Ascending aorta (tissue), 2 donors: ENCODE results near the gene ZNF593OS. TPM values are rescaled to one million over a fixed set of nuclear protein-coding genes. Genes with fewer than 3 reads are reported as not detected.

Experiments used
- DNase-seq, 2 donors: peaks; one replicate each; pipeline ENCODE4 v3.0.0-alpha.2; 2019; ENCODE audit warnings: low spot score in 2 of 2
- H3K27ac ChIP-seq, 2 donors: fragments of 200-600 bp; sonication (generic); one replicate each; pipeline ENCODE4 v1.5.1; 2016 to 2017; ENCODE audit warnings: mild to moderate bottlenecking in 1 of 2
- H3K27me3 ChIP-seq: fragments of 200-600 bp; sonication (generic); one replicate; pipeline ENCODE4 v1.5.1; 2017
- H3K36me3 ChIP-seq, 2 donors: fragments of 200-600 bp; sonication (generic); one replicate each; pipeline ENCODE4 v1.5.1; 2016
- H3K4me1 ChIP-seq, 2 donors: fragments of 200-600 bp; sonication (generic); one replicate each; pipeline ENCODE4 v1.5.1; 2016 to 2017; ENCODE audit warnings: mild to moderate bottlenecking in 1 of 2
- H3K4me3 ChIP-seq, 2 donors: fragments of 200-600 bp; sonication (generic); one replicate each; pipeline ENCODE4 v1.5.1; 2016 to 2017; ENCODE audit warnings: mild to moderate bottlenecking in 1 of 2
- H3K9me3 ChIP-seq, 2 donors: fragments of 200-600 bp; sonication (generic); one replicate each; pipeline ENCODE4 v1.5.1; 2016
- intact Hi-C: fragments of 100-400 bp; cut with DNase I; formaldehyde crosslinking; loops from one replicate; pipeline ENCODE4 v1.15.1; 2023
- total RNA-seq: library from RNA; depleted of rRNA; stranded (reverse); fragments of >200 nt; gene quantifications from one replicate; pipeline ENCODE4 v1.1.0, GENCODE V29; 2016
- TF ChIP-seq, protein P1 (sequence below), 3 experiments: fragments of 200-600 bp in 2 of 3; fragments of 450-650 bp in 1 of 3; sonication (generic) in 2 of 3; IDR thresholded peaks; one replicate each; pipeline ENCODE4 v1.5.1; 2016 to 2019; ENCODE audit warnings: antibody characterized with exemption in 3 of 3, mild to moderate bottlenecking in 1 of 3, moderate library complexity in 1 of 3

The ZNF593OS gene
- total RNA-seq, 1 donor from 2014 or later: not detected

DNA sequence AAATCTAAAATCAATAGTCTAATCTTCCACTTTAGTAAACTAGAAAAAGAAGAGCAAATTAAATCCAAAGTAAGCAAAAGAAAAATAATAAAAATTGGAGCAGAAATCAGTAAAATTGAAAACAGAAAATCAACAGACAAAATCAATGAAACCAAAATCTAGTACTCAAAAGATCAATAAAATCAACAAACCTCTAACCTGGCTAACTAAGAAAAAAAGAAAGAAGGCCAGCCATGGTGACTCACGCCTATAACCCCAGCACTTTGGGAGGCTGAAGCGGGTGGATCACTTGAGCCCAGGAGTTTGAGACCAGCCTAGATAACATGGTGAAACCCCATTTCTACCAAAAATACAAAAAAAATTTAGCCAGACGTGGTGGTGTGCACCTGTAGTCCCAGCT is 37.2 kb downstream of the ZNF593OS start:
- intact Hi-C loops: no loop called here
- no peaks in the 10 kb centered on the region for H3K36me3 ChIP-seq
- no peaks in the 10 kb centered on the region for H3K27me3 ChIP-seq
- H3K9me3 ChIP-seq: no peaks in the 10 kb centered on the region
- TF ChIP-seq, protein P1, sequence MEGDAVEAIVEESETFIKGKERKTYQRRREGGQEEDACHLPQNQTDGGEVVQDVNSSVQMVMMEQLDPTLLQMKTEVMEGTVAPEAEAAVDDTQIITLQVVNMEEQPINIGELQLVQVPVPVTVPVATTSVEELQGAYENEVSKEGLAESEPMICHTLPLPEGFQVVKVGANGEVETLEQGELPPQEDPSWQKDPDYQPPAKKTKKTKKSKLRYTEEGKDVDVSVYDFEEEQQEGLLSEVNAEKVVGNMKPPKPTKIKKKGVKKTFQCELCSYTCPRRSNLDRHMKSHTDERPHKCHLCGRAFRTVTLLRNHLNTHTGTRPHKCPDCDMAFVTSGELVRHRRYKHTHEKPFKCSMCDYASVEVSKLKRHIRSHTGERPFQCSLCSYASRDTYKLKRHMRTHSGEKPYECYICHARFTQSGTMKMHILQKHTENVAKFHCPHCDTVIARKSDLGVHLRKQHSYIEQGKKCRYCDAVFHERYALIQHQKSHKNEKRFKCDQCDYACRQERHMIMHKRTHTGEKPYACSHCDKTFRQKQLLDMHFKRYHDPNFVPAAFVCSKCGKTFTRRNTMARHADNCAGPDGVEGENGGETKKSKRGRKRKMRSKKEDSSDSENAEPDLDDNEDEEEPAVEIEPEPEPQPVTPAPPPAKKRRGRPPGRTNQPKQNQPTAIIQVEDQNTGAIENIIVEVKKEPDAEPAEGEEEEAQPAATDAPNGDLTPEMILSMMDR (IDR thresholded peaks at IDR 0.05): no peak
- DNase-seq: no peak
- H3K4me1 ChIP-seq: no peaks in the 10 kb centered on the region
- no peak overlapping the region for H3K27ac ChIP-seq
- H3K4me3 ChIP-seq: no peak overlapping the region

DNA sequence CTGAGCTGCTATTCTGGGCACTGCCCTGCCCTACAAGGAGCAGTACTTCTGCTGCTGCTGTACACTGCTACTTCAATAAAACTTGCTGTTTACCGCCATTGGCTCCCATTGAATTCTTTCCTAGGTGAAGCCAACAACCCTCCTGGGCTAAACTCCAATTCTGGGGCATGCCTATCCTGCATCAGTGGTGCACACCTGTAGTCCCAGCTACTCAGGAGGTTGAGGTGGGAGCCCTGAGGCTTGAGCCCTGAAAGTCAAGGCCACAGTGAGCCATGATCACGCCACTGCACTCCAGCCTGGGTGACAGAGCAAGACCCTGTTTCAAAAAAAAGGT is 38.8 kb downstream of the ZNF593OS start:
- TF ChIP-seq, protein P1 (IDR thresholded peaks at IDR 0.05): no peak
- no peak overlapping the region for H3K4me3 ChIP-seq
- no peaks in the 10 kb centered on the region for H3K27me3 ChIP-seq
- H3K27ac ChIP-seq: no peak overlapping the region
- no peaks in the 10 kb centered on the region for H3K4me1 ChIP-seq
- intact Hi-C loops: no loop called here
- H3K36me3 ChIP-seq: no peaks in the 10 kb centered on the region
- no peaks in the 10 kb centered on the region for H3K9me3 ChIP-seq
- no peak for DNase-seq

DNA sequence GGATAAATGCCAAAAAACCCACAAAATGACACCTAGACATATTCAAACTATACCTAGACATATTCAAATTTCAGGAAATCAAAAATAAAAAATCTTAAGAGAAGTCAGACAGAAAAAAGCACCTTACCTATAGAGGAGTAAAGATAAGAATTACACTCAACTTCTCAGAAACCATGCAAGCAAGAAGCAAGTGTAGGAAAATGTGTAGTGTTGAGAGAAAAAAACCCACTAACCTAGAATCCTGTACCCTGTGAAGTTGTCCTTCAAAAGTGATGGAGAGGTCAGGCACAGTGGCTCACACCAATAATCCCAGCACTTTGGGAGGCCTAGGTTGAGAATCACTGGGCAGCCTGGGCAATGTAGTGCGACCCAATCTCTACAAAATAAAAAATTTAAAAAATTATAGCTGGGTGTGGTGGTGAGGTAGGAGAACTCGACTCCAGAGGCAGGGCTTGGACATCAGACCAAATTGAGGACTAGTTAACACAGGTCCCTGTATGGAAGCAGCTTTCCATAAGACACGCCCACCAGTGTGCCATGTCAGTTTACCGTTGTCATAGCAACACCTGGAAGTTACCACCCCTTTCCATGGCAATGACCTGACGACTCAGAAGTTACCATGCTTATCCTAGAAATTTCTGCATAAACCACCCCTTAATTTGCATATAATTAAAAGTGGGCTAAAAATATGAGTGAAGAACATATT is 39.4 kb downstream of the ZNF593OS start:
- no peak overlapping the region for H3K27ac ChIP-seq
- no peaks in the 10 kb centered on the region for H3K36me3 ChIP-seq
- no peaks in the 10 kb centered on the region for H3K27me3 ChIP-seq
- H3K4me1 ChIP-seq: no peaks in the 10 kb centered on the region
- TF ChIP-seq, protein P1 (IDR thresholded peaks at IDR 0.05): no peak
- intact Hi-C loops: no loop called here
- no peak for DNase-seq
- H3K4me3 ChIP-seq: no peak overlapping the region
- H3K9me3 ChIP-seq: no peaks in the 10 kb centered on the region

DNA sequence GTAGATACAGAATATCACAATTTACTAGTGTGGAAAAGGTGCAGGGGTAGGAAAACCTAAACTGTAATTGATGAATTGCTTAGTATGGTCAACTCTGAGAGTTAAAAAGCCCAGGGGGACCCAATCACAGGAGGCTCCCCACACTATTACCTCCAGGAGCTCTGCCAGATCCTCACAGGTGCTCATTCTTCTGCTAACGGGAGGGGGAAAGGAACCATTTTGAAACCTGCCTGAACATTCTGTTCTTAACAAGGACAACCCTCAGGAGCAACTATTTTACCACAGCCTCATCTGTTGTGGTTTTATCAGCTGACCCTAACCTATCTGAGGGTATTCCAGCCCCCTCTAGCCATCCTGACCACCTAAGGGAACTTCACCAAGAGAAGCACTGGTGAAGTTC is 40.9 kb downstream of the ZNF593OS start:
- H3K27me3 ChIP-seq: no peaks in the 10 kb centered on the region
- H3K36me3 ChIP-seq: no peaks in the 10 kb centered on the region
- H3K4me1 ChIP-seq: no peaks in the 10 kb centered on the region
- H3K27ac ChIP-seq: no peak overlapping the region
- no peak for DNase-seq
- intact Hi-C loops: no loop called here
- no peaks in the 10 kb centered on the region for H3K9me3 ChIP-seq
- TF ChIP-seq, protein P1 (IDR thresholded peaks at IDR 0.05): no peak
- H3K4me3 ChIP-seq: no peak overlapping the region

DNA sequence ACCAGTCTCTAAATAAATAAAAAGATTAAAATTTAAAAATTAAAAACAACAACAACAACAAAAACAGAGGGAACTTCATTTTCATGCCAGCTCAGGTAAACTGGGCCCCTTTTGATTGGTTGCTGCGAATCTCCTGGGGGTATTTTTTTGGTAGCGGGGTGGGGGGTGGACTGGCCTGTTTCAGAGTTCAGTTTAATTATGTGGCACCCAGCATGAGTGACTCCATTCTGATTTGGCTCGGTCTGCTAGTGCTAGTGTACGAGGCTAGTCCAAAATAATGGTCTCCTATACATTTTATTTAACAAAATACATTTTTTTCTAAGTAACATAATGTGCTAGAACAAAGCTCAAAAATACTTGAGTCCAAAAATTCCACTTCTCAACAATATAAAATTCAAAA is 41.9 kb downstream of the ZNF593OS start:
- Histone ChIP-seq H3K4me3 (no peak overlapping the region), H3K27ac (no peak overlapping the region), H3K4me1 (no peaks in the 10 kb centered on the region), H3K9me3 (no peaks in the 10 kb centered on the region), H3K36me3 (no peaks in the 10 kb centered on the region), H3K27me3 (no peaks in the 10 kb centered on the region)
- TF ChIP-seq, protein P1 (IDR thresholded peaks at IDR 0.05): no peak
- intact Hi-C loops: no loop called here
- DNase-seq: no peak
